Measurements from ENCODE around the gene SLCO4A1. TPM values are rescaled to one million over a fixed set of nuclear protein-coding genes. Genes with fewer than 3 reads are reported as not detected.

Gene SLCO4A1
- total and polyA plus RNA-seq, 2 of the 4 experiments (the other 2 are of a cell fraction), result 0.72 to 1.1 TPM

- H3K14ac ChIP-seq (replicated peaks; ENCODE audit: low read depth, low read length), result no peak overlapping the region
- dilution Hi-C loops (cut with HindIII; ENCODE audit: low sequenced_read_pairs, unreplicated experiment), result no loop called here
- peaks cover 54% of the 10 kb centered on the region for H3K27me3 ChIP-seq (ENCODE audit: control insufficient read depth, insufficient read depth, low read length)
- no peak overlapping the region for H2BK120ac ChIP-seq (ENCODE audit: low read depth, low read length)
- no peak overlapping the region for H3K27ac ChIP-seq (ENCODE audit: insufficient read depth, low read length)
- H2AK9ac ChIP-seq (replicated peaks; ENCODE audit: low read depth, low read length, poor library complexity), result no peak overlapping the region
- in situ Hi-C loops (cut with MboI; ENCODE audit: low sequenced_read_pairs), result loop anchor here (10.0 to 25.0 kb wide), 2 partner anchors 107 to 325 kb away; no protein-coding TSS in a partner anchor
- no peak overlapping the region for H3K56ac ChIP-seq (ENCODE audit: extremely low read depth, insufficient read depth, low read length)
- no peak overlapping the region for H3K4me2 ChIP-seq (ENCODE audit: low read depth, low read length)
- H2BK5ac ChIP-seq (ENCODE audit: low read depth, low read length, poor library complexity, severe bottlenecking), result no peak overlapping the region
- no peak overlapping the region for H4K91ac ChIP-seq (ENCODE audit: insufficient read depth, low read depth, low read length)
- no peak overlapping the region for H2AK5ac ChIP-seq (ENCODE audit: low read depth, low read length)
- POLR2A ChIA-PET (ENCODE audit: unreplicated experiment), result no interaction called here
- no peak overlapping the region for H3K4me3 ChIP-seq (ENCODE audit: insufficient read depth, low read depth, low read length)
- no peak overlapping the region for H3K18ac ChIP-seq (ENCODE audit: low read depth, low read length)
- DNase-seq (no peak), ATAC-seq (ENCODE audit: low read depth) (no peak)
- no peaks in the 10 kb centered on the region for H4K20me1 ChIP-seq (ENCODE audit: insufficient read depth, low read length)
- no peaks in the 10 kb centered on the region for H3K79me1 ChIP-seq (ENCODE audit: low read depth in 1 of 2, low read length in 2 of 2)
- no peak overlapping the region for H2AFZ ChIP-seq (replicated peaks; ENCODE audit: low read length, poor library complexity)
- H3K4me1 ChIP-seq (ENCODE audit: control insufficient read depth, insufficient read depth, low read length), result no peaks in the 10 kb centered on the region
- no peak overlapping the region for H2BK15ac ChIP-seq (ENCODE audit: low read depth, low read length)
- CTCF ChIA-PET, result no interaction called here
- 72% methylated on average over 9 of the region's 19 CpGs; no CpG with 5 or more reads in 1 of the 2 experiments for WGBS, 2 experiments (ENCODE audit: extremely low coverage in 2 of 2, insufficient read length in 1 of 2)
- H4K8ac ChIP-seq (ENCODE audit: low read depth in 2 of 2, low read length in 2 of 2), result no peak overlapping the region
- H3K4ac ChIP-seq (ENCODE audit: low read depth, low read length), result no peak overlapping the region
- peaks cover 6% of the 10 kb centered on the region; the same call in 1 of the 2 replicates for H3K9me3 ChIP-seq (ENCODE audit: control insufficient read depth, insufficient read depth, low read length)
- no peaks in the 10 kb centered on the region for H3K36me3 ChIP-seq (ENCODE audit: control insufficient read depth, insufficient read depth, low read length)
- H2BK20ac ChIP-seq (ENCODE audit: low read depth, low read length), result no peak overlapping the region
- intact Hi-C loops (cut with micrococcal nuclease), result no loop called here
- H3K23ac ChIP-seq (ENCODE audit: low read depth, low read length), result no peak overlapping the region
- TF ChIP-seq MAZ (IDR thresholded peaks at IDR 0.05; ENCODE audit: borderline replicate concordance, low read depth, low read length) (no peak), SMC3 (IDR thresholded peaks at IDR 0.05; ENCODE audit: low read depth, low read length) (no peak), CHD1 (IDR thresholded peaks at IDR 0.05; ENCODE audit: low read depth, low read length) (no peak), RFX5 (IDR thresholded peaks at IDR 0.05; ENCODE audit: low read depth, low read length) (no peak), CEBPB (IDR thresholded peaks at IDR 0.05; ENCODE audit: low read depth, low read length) (no peak), RAD21 (IDR thresholded peaks at IDR 0.05; ENCODE audit: low read length) (no peak), CTCF (conservative IDR thresholded peaks at IDR 0.05; ENCODE audit: low read depth, low read length) (no peak)
- no TSS peak for BruUV-seq (replicated peaks)
- H3K9ac ChIP-seq (ENCODE audit: low read depth, low read length), result no peak overlapping the region
- H4K5ac ChIP-seq (ENCODE audit: low read depth, low read length), result no peak overlapping the region
- H3K9me1 ChIP-seq (ENCODE audit: insufficient read depth, low read length), result no peaks in the 10 kb centered on the region
Measured at GRCh38 chr20:62611819-62612218, 30.5 kb upstream of the SLCO4A1 start.

Measured in IMR-90 (cell line).